GM12878 (cell line): ENCODE data around the gene MGST3. TPM values are rescaled to one million over a fixed set of nuclear protein-coding genes. Genes with fewer than 3 reads are reported as not detected.

Experiments used
- ATAC-seq: fragments of 200-7000 bp; cut with Tn5 transposase; 3 replicates; pipeline ENCODE4 v1.9.1; 2020; ENCODE audit warnings: mild to moderate bottlenecking, moderate library complexity
- BruUV-seq: library from RNA; stranded (reverse); fragments of 400-500 nt; replicated peaks from 2 replicates; lab custom pipeline; 2021; lab: Mats Ljungman, UMichigan
- CTCF ChIA-PET: fragments of 300-600 bp; sonication (Branson Sonifier 250); formaldehyde crosslinking; extraction: SDS; loops from one replicate; lab custom pipeline; 2021; ENCODE audit warnings: inconsistent platforms; lab: Yijun Ruan, JAX
- POLR2A ChIA-PET: fragments of 350-600 bp; formaldehyde crosslinking; extraction: SDS; loops from one replicate; lab custom pipeline; 2021; ENCODE audit warnings: inconsistent platforms; lab: Charles Lee
- RAD21 ChIA-PET: fragments of 300-600 bp; sonication (Branson Sonifier 250); formaldehyde crosslinking; loops from one replicate; lab custom pipeline; 2023; ENCODE audit warnings: antibody characterized with exemption; ENCODE audit not compliant: unreplicated experiment; lab: Charles Lee
- SMC1A ChIA-PET: fragments of 300-600 bp; sonication (Branson Sonifier 250); formaldehyde crosslinking; loops from one replicate; lab custom pipeline; 2023; ENCODE audit not compliant: unreplicated experiment, uncharacterized antibody; lab: Charles Lee
- DNase-seq: peaks from one replicate; pipeline ENCODE4 v3.0.0-alpha.2; 2011; ENCODE audit warnings: low read depth, low spot score
- FAIRE-seq: peaks from 3 replicates; lab custom pipeline; 2011; peaks lifted over from hg19 to GRCh38; lab: Jason Lieb, UNC
- H2AFZ ChIP-seq: 2 replicates; pipeline ENCODE4 v1.6.0; 2011; ENCODE audit warnings: low read depth, low read length, control low read depth; ENCODE audit not compliant: control insufficient read depth
- H3K27ac ChIP-seq: 2 replicates; pipeline ENCODE4 v1.5.1; 2011; ENCODE audit warnings: control low read depth; ENCODE audit not compliant: control insufficient read depth, insufficient read depth
- H3K27me3 ChIP-seq, 2 experiments: replicated peaks in 1 of 2; 2 replicates each; pipeline versions ENCODE4 v1.6.0 to v1.6.1; 2011; ENCODE audit warnings: low read length in 1 of 2; ENCODE audit not compliant: control insufficient read depth in 2 of 2, insufficient read depth in 2 of 2
- H3K36me3 ChIP-seq, 2 experiments: 2 replicates each; pipeline ENCODE4 v1.5.1; 2011; ENCODE audit warnings: low read length in 1 of 2; ENCODE audit not compliant: control insufficient read depth in 2 of 2, insufficient read depth in 2 of 2
- H3K4me1 ChIP-seq: 2 replicates; pipeline ENCODE4 v1.6.1; 2011; ENCODE audit warnings: mild to moderate bottlenecking, low read length, moderate library complexity, mixed read lengths; ENCODE audit not compliant: control insufficient read depth, insufficient read depth
- H3K4me2 ChIP-seq: 2 replicates; pipeline ENCODE4 v1.6.0; 2011; ENCODE audit warnings: control low read depth; ENCODE audit not compliant: control insufficient read depth, insufficient read depth
- H3K4me3 ChIP-seq: fragments of 200-600 bp; sonication (generic); 2 replicates; pipeline ENCODE4 v1.5.1; 2016
- H3K79me2 ChIP-seq: 2 replicates; pipeline ENCODE4 v1.6.0; 2011; ENCODE audit warnings: low read length; ENCODE audit not compliant: control insufficient read depth, insufficient read depth
- H3K9ac ChIP-seq: 2 replicates; pipeline ENCODE4 v1.8.0; 2011; ENCODE audit warnings: low read length, control low read depth, mixed read lengths; ENCODE audit not compliant: control insufficient read depth, insufficient read depth
- H3K9me3 ChIP-seq: replicated peaks from 3 replicates; pipeline ENCODE4 v1.5.1; 2011; ENCODE audit warnings: mild to moderate bottlenecking, low read length; ENCODE audit not compliant: control insufficient read depth, insufficient read depth
- H4K20me1 ChIP-seq: 2 replicates; pipeline ENCODE4 v1.6.0; 2011; ENCODE audit not compliant: control insufficient read depth, insufficient read depth
- CHD2 ChIP-seq: IDR thresholded peaks from 2 replicates; pipeline ENCODE4 v1.6.1; 2011; ENCODE audit warnings: low read depth, low read length, improper control_type of control experiment, borderline replicate concordance
- CTCF ChIP-seq, 3 experiments: IDR thresholded peaks in 2 of 3; conservative IDR thresholded peaks in 1 of 3; 2 replicates each; pipeline ENCODE4 v1.5.1; 2011; ENCODE audit warnings: low read depth in 3 of 3, low read length in 3 of 3, mild to moderate bottlenecking in 3 of 3, control low read depth in 2 of 3, moderate library complexity in 2 of 3, inconsistent platforms in 1 of 3, mixed read lengths in 1 of 3; ENCODE audit not compliant: control insufficient read depth in 2 of 3, insufficient read depth in 1 of 3; ENCODE audit errors: extremely low read depth in 1 of 3
- ESRRA ChIP-seq: IDR thresholded peaks from 2 replicates; pipeline ENCODE4 v1.6.1; 2012; ENCODE audit warnings: mild to moderate bottlenecking, low read length, improper control_type of control experiment
- HDAC6 ChIP-seq: fragments of 200-600 bp; sonication (generic); IDR thresholded peaks from one replicate; pipeline ENCODE4 v1.8.0; 2017; ENCODE audit warnings: antibody characterized with exemption; ENCODE audit not compliant: unreplicated experiment
- IRF4 ChIP-seq: IDR thresholded peaks from 2 replicates; pipeline ENCODE4 v1.6.1; 2011; ENCODE audit warnings: low read depth, low read length
- MEF2B ChIP-seq: fragments of 450-650 bp; IDR thresholded peaks from 2 replicates; pipeline ENCODE4 v1.6.1; 2018; ENCODE audit warnings: mild to moderate bottlenecking, moderate library complexity; ENCODE audit not compliant: partially characterized antibody, poor library complexity, severe bottlenecking
- MTA2 ChIP-seq: fragments of 450-650 bp; IDR thresholded peaks from 2 replicates; pipeline ENCODE4 v1.6.1; 2016; ENCODE audit warnings: low read depth, mild to moderate bottlenecking, moderate library complexity
- NR2F1 ChIP-seq: fragments of 450-650 bp; conservative IDR thresholded peaks from 2 replicates; pipeline ENCODE4 v1.6.1; 2017; ENCODE audit warnings: mild to moderate bottlenecking
- RELA ChIP-seq: fragments of 450-650 bp; IDR thresholded peaks from 2 replicates; pipeline ENCODE4 v1.8.0; 2014; ENCODE audit warnings: borderline replicate concordance; ENCODE audit not compliant: partially characterized antibody
- WGBS: methylation state at CpG from one replicate; pipeline ENCODE4 v1.1.6; 2016; ENCODE audit warnings: low lambda C conversion rate; ENCODE audit not compliant: insufficient replicate concordance, insufficient coverage; ENCODE audit errors: missing lambda C conversion rate; 5-methylcytosine and 5-hydroxymethylcytosine counted together
- in situ Hi-C: fragments of 300-500 bp; cut with MboI; formaldehyde crosslinking; loops from 9 replicates; pipeline ENCODE4 v1.14.3; 2018; ENCODE audit warnings: mixed read lengths
- intact Hi-C: fragments of 100-400 bp; cut with micrococcal nuclease; formaldehyde crosslinking; loops from one replicate; pipeline ENCODE4 v1.14.2; 2022; ENCODE audit not compliant: unreplicated experiment
- polyA plus RNA-seq, 11 experiments: library from polyadenylated mRNA; depleted of rRNA in 4 of 11; unstranded in 6 of 11; stranded (reverse) in 5 of 11; fragments of >200 nt; fragmentation: Nextera tagmentation in 4 of 11; fragmentation: Illumina TruSeq in 1 of 11; extraction: Ambion mirVana in 4 of 11; extraction: Trizol in 1 of 11; gene quantifications; 1 replicate in 1 of 11; 2 replicates in 10 of 11; pipeline versions ENCODE4 v1.2.1 to v1.2.3, GENCODE V29; 2011 to 2016; ENCODE audit warnings: inconsistent platforms in 2 of 11, missing spikeins in 2 of 11, low read depth in 1 of 11
- total RNA-seq, 4 experiments: library from RNA; depleted of rRNA in 3 of 4; stranded (reverse); fragments of >200 nt in 3 of 4; fragmentation: Illumina TruSeq in 1 of 4; extraction: Trizol in 1 of 4; gene quantifications; 2 replicates each; pipeline versions ENCODE4 v1.2.1 to v1.2.3, GENCODE V29; 2013 to 2021

MGST3 gene
- total and polyA plus RNA-seq, 10 of the 15 experiments (the other 5 are each of a cell fraction or from before 2014, with no cell fraction given) = 37.3 to 145 (median 68.8) TPM

- Histone ChIP-seq H3K36me3 (no peaks in the 10 kb centered on the region), H3K27me3 (no peaks in the 10 kb centered on the region), H3K27ac (no peak overlapping the region), H2AFZ (no peak overlapping the region), H3K4me2 (no peak overlapping the region; the same call in 1 of the 2 replicates), H3K9me3 (no peaks in the 10 kb centered on the region), H4K20me1 (no peaks in the 10 kb centered on the region), H3K4me1 (peaks cover 34% of the 10 kb centered on the region), H3K79me2 (no peaks in the 10 kb centered on the region; the same call in 1 of the 2 replicates), H3K4me3 (no peak overlapping the region), H3K9ac (no peak overlapping the region)
- ChIA-PET POLR2A (no interaction called here), CTCF (interaction anchor here (1.2 kb wide), 1 partner anchor 9 kb away, joined by 3 read pairs; no protein-coding TSS in a partner anchor), RAD21 (interaction anchor here (0.5 kb wide), 1 partner anchor 45 kb away, joined by 3 read pairs; no protein-coding TSS in a partner anchor), SMC1A (no interaction called here)
- no peak for FAIRE-seq
- TF ChIP-seq CHD2 (no peak), MEF2B (no peak), MTA2 (no peak), NR2F1 (no peak), IRF4 (no peak), CTCF (IDR thresholded peaks at IDR 0.05 in 2 of 3, conservative IDR thresholded peaks at IDR 0.05 in 1 of 3; ENCODE audit: control insufficient read depth in 2 of 3, extremely low read depth in 1 of 3, insufficient read depth in 1 of 3, low read depth in 3 of 3, low read length in 3 of 3) (no peak), ESRRA (no peak), RELA (no peak), HDAC6 (no peak)
- in situ Hi-C loops = no loop called here
- no peak for ATAC-seq
- no peak for DNase-seq
- intact Hi-C loops = no loop called here
- 68% methylated on average over 2 of the region's 2 CpGs for WGBS
- no TSS peak for BruUV-seq
Observed at GRCh38 chr1:165641231-165641987, 10.4 kb downstream of the MGST3 start.
